Testis (tissue), 3 donors: ENCODE measurements around the gene CCDC60. TPM values are rescaled to one million over a fixed set of nuclear protein-coding genes. Genes with fewer than 3 reads are reported as not detected.

Experiments
- DNase-seq: peaks from one replicate; pipeline ENCODE4 v3.0.0-alpha.2; 2019
- H3K27ac ChIP-seq, 2 donors: fragments of 200-600 bp; sonication (generic); one replicate each; pipeline ENCODE4 v1.5.1; 2019
- H3K27me3 ChIP-seq: fragments of 200-600 bp; sonication (generic); one replicate; pipeline ENCODE4 v1.5.1; 2019
- H3K36me3 ChIP-seq: fragments of 200-600 bp; sonication (generic); one replicate; pipeline ENCODE4 v1.5.1; 2017; ENCODE audit warnings: low read depth; ENCODE audit errors: missing control alignments
- H3K4me1 ChIP-seq: fragments of 200-600 bp; sonication (generic); one replicate; pipeline ENCODE4 v1.5.1; 2019
- H3K4me3 ChIP-seq, 2 donors: fragments of 200-600 bp; sonication (generic); one replicate each; pipeline ENCODE4 v1.5.1; 2017 to 2019
- H3K9me3 ChIP-seq: fragments of 200-600 bp; sonication (generic); one replicate; pipeline ENCODE4 v1.5.1; 2017
- CTCF ChIP-seq, 3 experiments: fragments of 450-650 bp in 2 of 3; fragments of 200-600 bp in 1 of 3; sonication (generic) in 1 of 3; IDR thresholded peaks; one replicate each; pipeline ENCODE4 v1.5.1; 2016 to 2019; ENCODE audit warnings: antibody characterized with exemption in 3 of 3, mild to moderate bottlenecking in 2 of 3, moderate library complexity in 1 of 3
- POLR2A ChIP-seq: fragments of 450-650 bp; IDR thresholded peaks from one replicate; pipeline ENCODE4 v1.6.1; 2017; ENCODE audit warnings: antibody characterized with exemption, mild to moderate bottlenecking, moderate library complexity
- WGBS, 2 donors: methylation state at CpG; one replicate each; pipeline ENCODE4 v1.1.5; 2018; 5-methylcytosine and 5-hydroxymethylcytosine counted together
- intact Hi-C: fragments of 100-400 bp; cut with DNase I; formaldehyde crosslinking; loops from one replicate; pipeline ENCODE4 v1.15.1; 2023; ENCODE audit warnings: low total_unique reads
- polyA plus RNA-seq: library from polyadenylated mRNA; stranded (reverse); fragments of 350-450 nt; fragmentation: Illumina TruSeq; extraction: RNeasy Lipid Tissue Mini Kit (QIAGEN cat#74804); gene quantifications from one replicate; pipeline ENCODE4 v1.2.3, GENCODE V29; 2014; ENCODE audit warnings: low read depth, low replicate concordance; ENCODE audit not compliant: insufficient read depth
- total RNA-seq, 2 donors: library from RNA; depleted of rRNA; stranded (reverse); fragments of >200 nt; gene quantifications; one replicate each; pipeline ENCODE4 v1.2.3, GENCODE V29; 2016

The CCDC60 gene
- total and polyA plus RNA-seq, 3 donors from 2014 or later, result 5.7 to 35.6 (median 11.4) TPM

- intact Hi-C loops, result no loop called here
- Histone ChIP-seq H3K9me3 (no peaks in the 10 kb centered on the region), H3K36me3 (no peaks in the 10 kb centered on the region), H3K27ac (no peak overlapping the region), H3K4me3 (no peak overlapping the region), H3K4me1 (no peaks in the 10 kb centered on the region), H3K27me3 (no peaks in the 10 kb centered on the region)
- 47 to 55% methylated on average over 9 of the region's 9 CpGs for WGBS, 2 donors
- peak; percentile 87 for DNase-seq
- peak; percentile 62 to 82 (median 77) for TF ChIP-seq CTCF (IDR thresholded peaks at IDR 0.05)
- no peak for TF ChIP-seq POLR2A
Measured at GRCh38 chr12:119544765-119545625, 210.5 kb downstream of the CCDC60 start.

- DNase-seq, result no peak
- no peaks in the 10 kb centered on the region for H3K4me1 ChIP-seq
- no peaks in the 10 kb centered on the region for H3K27me3 ChIP-seq
- H3K9me3 ChIP-seq, result no peaks in the 10 kb centered on the region
- H3K4me3 ChIP-seq, result no peak overlapping the region
- H3K27ac ChIP-seq, result no peak overlapping the region
- H3K36me3 ChIP-seq, result no peaks in the 10 kb centered on the region
- no peak for TF ChIP-seq CTCF (IDR thresholded peaks at IDR 0.05)
- TF ChIP-seq POLR2A, result no peak
- intact Hi-C loops, result no loop called here
Measured at GRCh38 chr12:119546340-119546739, 211.8 kb downstream of the CCDC60 start.

- no peaks in the 10 kb centered on the region for H3K9me3 ChIP-seq
- H3K27ac ChIP-seq, result no peak overlapping the region
- 33 to 38% methylated on average over 1 of the region's 1 CpG for WGBS, 2 donors
- no peak for DNase-seq
- H3K4me1 ChIP-seq, result no peaks in the 10 kb centered on the region
- no peaks in the 10 kb centered on the region for H3K27me3 ChIP-seq
- H3K4me3 ChIP-seq, result no peak overlapping the region
- intact Hi-C loops, result no loop called here
- TF ChIP-seq CTCF (IDR thresholded peaks at IDR 0.05), result no peak
- TF ChIP-seq POLR2A, result no peak
- H3K36me3 ChIP-seq, result no peaks in the 10 kb centered on the region
Measured at GRCh38 chr12:119547001-119547400, 212.5 kb downstream of the CCDC60 start.

GRCh38 chr12:119556854-119557253 is 222.3 kb downstream of the CCDC60 start:
- Histone ChIP-seq H3K27me3 (no peaks in the 10 kb centered on the region), H3K9me3 (no peaks in the 10 kb centered on the region), H3K4me3 (no peak overlapping the region), H3K36me3 (no peaks in the 10 kb centered on the region), H3K27ac (no peak overlapping the region), H3K4me1 (peaks cover 6% of the 10 kb centered on the region)
- no peak for DNase-seq
- 50 to 57% methylated on average over 1 of the region's 1 CpG for WGBS, 2 donors
- TF ChIP-seq CTCF (IDR thresholded peaks at IDR 0.05) (no peak), POLR2A (no peak)
- intact Hi-C loops, result no loop called here

GRCh38 chr12:119565404-119565803 is 230.9 kb downstream of the CCDC60 start:
- Histone ChIP-seq H3K4me3 (no peak overlapping the region), H3K27me3 (no peaks in the 10 kb centered on the region), H3K4me1 (no peaks in the 10 kb centered on the region), H3K9me3 (no peaks in the 10 kb centered on the region), H3K27ac (no peak overlapping the region), H3K36me3 (no peaks in the 10 kb centered on the region)
- intact Hi-C loops, result no loop called here
- no peak for TF ChIP-seq CTCF (IDR thresholded peaks at IDR 0.05)
- no peak for TF ChIP-seq POLR2A
- no peak for DNase-seq
- WGBS, 2 donors, result 93 to 96% methylated on average over 3 of the region's 3 CpGs
